Occipital lobe (tissue), 2 donors: ENCODE data around the gene TUBB4B. TPM values are rescaled to one million over a fixed set of nuclear protein-coding genes. Genes with fewer than 3 reads are reported as not detected.

Experiments
- DNase-seq: peaks from one replicate; lab custom pipeline; 2025; lab: John Stamatoyannopoulos, UW
- total RNA-seq: library from RNA; depleted of rRNA; stranded (reverse); fragments of >200 nt; gene quantifications from one replicate; pipeline ENCODE4 v1.2.3, GENCODE V29; 2014

The TUBB4B gene
- total RNA-seq, 1 donor from 2014 or later: 68.9 TPM

- no peak for DNase-seq
Measured at GRCh38 chr9:137270929-137271695, 30.0 kb downstream of the TUBB4B start.

GRCh38 chr9:137271696-137272076 lies 30.6 kb downstream of the TUBB4B start:
- no peak for DNase-seq

GRCh38 chr9:137272241-137273094 lies 31.4 kb downstream of the TUBB4B start:
- no peak for DNase-seq

GRCh38 chr9:137273095-137273490 lies 32.0 kb downstream of the TUBB4B start:
- no peak for DNase-seq

- DNase-seq: no peak
Measured at GRCh38 chr9:137273611-137274320, 32.7 kb downstream of the TUBB4B start.

- DNase-seq: no peak
Measured at GRCh38 chr9:137275203-137275587, 34.1 kb downstream of the TUBB4B start.

- DNase-seq: no peak
Measured at GRCh38 chr9:137275588-137276472, 34.7 kb downstream of the TUBB4B start.

GRCh38 chr9:137276473-137277328 lies 35.6 kb downstream of the TUBB4B start:
- no peak for DNase-seq

- DNase-seq: no peak
Measured at GRCh38 chr9:137277329-137278041, 36.4 kb downstream of the TUBB4B start, which contains the start of gene TOR4A. Gene TOR4A (plus strand): TSS chr9:137277726. CDS start chr9:137278690, 964 bp downstream.

GRCh38 chr9:137278061-137278701 lies 37.1 kb downstream of the TUBB4B start:
- no peak for DNase-seq

GRCh38 chr9:137278721-137279711 lies 37.9 kb downstream of the TUBB4B start:
- DNase-seq: no peak

GRCh38 chr9:137279741-137280473 lies 38.8 kb downstream of the TUBB4B start:
- no peak for DNase-seq

- DNase-seq: no peak
Measured at GRCh38 chr9:137280474-137281344, 39.6 kb downstream of the TUBB4B start.

- DNase-seq: no peak
Measured at GRCh38 chr9:137281345-137282116, 40.4 kb downstream of the TUBB4B start.

GRCh38 chr9:137286975-137287383 lies 45.9 kb downstream of the TUBB4B start:
- DNase-seq: no peak
